HepG2 (cell line): ENCODE data around the gene HOXC5. TPM values are rescaled to one million over a fixed set of nuclear protein-coding genes. Genes with fewer than 3 reads are reported as not detected.

ENCODE experiments used
- ATAC-seq: fragments of 200-7000 bp; cut with Tn5 transposase; 3 replicates; pipeline ENCODE4 v1.9.1; 2020; ENCODE audit warnings: mild to moderate bottlenecking, moderate library complexity
- BruUV-seq: library from RNA; stranded (reverse); fragments of 400-500 nt; replicated peaks from 2 replicates; lab custom pipeline; 2021; lab: Mats Ljungman, UMichigan
- CTCF ChIA-PET: fragments of 300-600 bp; formaldehyde crosslinking; extraction: SDS; loops from one replicate; lab custom pipeline; 2021; ENCODE audit warnings: low total read pairs, inconsistent platforms, low intra/inter-chr PET ratio; lab: Yijun Ruan, JAX
- POLR2A ChIA-PET: fragments of 350-600 bp; sonication (Branson Sonifier 250); formaldehyde crosslinking; loops from one replicate; lab custom pipeline; 2020; ENCODE audit warnings: antibody characterized with exemption, inconsistent platforms; lab: Yijun Ruan, JAX
- DNase-seq: peaks from one replicate; pipeline ENCODE4 v3.0.0-alpha.2; 2015; ENCODE audit warnings: low spot score
- FAIRE-seq: peaks from 3 replicates; lab custom pipeline; 2011; peaks lifted over from hg19 to GRCh38; lab: Jason Lieb, UNC
- H2AFZ ChIP-seq: one replicate; pipeline ENCODE4 v1.6.1; 2011; ENCODE audit warnings: low read length, inconsistent platforms
- H3K27ac ChIP-seq: fragments of 300-600 bp; 3 replicates; pipeline ENCODE4 v1.8.0; 2011; ENCODE audit warnings: mixed run types, mild to moderate bottlenecking, mixed read lengths, low read length, inconsistent platforms; ENCODE audit not compliant: insufficient read depth; ENCODE audit errors: extremely low read length
- H3K27me3 ChIP-seq, 2 experiments: fragments of 200-600 bp in 1 of 2; 2 replicates in 1 of 2; 3 replicates in 1 of 2; pipeline versions ENCODE4 v1.6.0 to v1.8.0; 2011; ENCODE audit warnings: low read length in 2 of 2, mild to moderate bottlenecking in 2 of 2, moderate library complexity in 2 of 2, inconsistent platforms in 1 of 2; ENCODE audit not compliant: insufficient read depth in 2 of 2, control insufficient read depth in 1 of 2
- H3K36me3 ChIP-seq, 2 experiments: fragments of 200-600 bp in 1 of 2; replicated peaks in 1 of 2; 2 replicates in 1 of 2; 3 replicates in 1 of 2; pipeline versions ENCODE4 v1.5.1 to v1.8.0; 2011; ENCODE audit warnings: low read length in 2 of 2, inconsistent platforms in 1 of 2; ENCODE audit not compliant: insufficient read depth in 2 of 2, control insufficient read depth in 1 of 2
- H3K4me1 ChIP-seq: 2 replicates; pipeline ENCODE4 v1.5.1; 2012; ENCODE audit warnings: low read length, inconsistent platforms; ENCODE audit not compliant: insufficient read depth
- H3K4me2 ChIP-seq: 2 replicates; pipeline ENCODE4 v1.6.0; 2011; ENCODE audit warnings: low read depth, low read length, inconsistent platforms
- H3K4me3 ChIP-seq, 3 experiments: fragments of 200-600 bp in 1 of 3; sonication (generic), shearing (Covaris generic) in 1 of 3; replicated peaks in 1 of 3; 2 replicates each; pipeline ENCODE4 v1.5.1; 2011 to 2016; ENCODE audit warnings: low read length in 3 of 3, inconsistent platforms in 2 of 3, low read depth in 2 of 3, mild to moderate bottlenecking in 2 of 3, control low read depth in 1 of 3, mixed read lengths in 1 of 3; ENCODE audit not compliant: insufficient read depth in 1 of 3
- H3K79me2 ChIP-seq: one replicate; pipeline ENCODE4 v1.6.1; 2011; ENCODE audit warnings: low read length, inconsistent platforms; ENCODE audit not compliant: insufficient read depth
- H3K9ac ChIP-seq: 2 replicates; pipeline ENCODE4 v1.6.0; 2011; ENCODE audit warnings: mild to moderate bottlenecking, low read depth, low read length, inconsistent platforms; ENCODE audit not compliant: insufficient read depth
- H3K9me3 ChIP-seq: 2 replicates; pipeline ENCODE4 v1.5.1; 2012; ENCODE audit warnings: mild to moderate bottlenecking, low read length
- H4K20me1 ChIP-seq: 2 replicates; pipeline ENCODE4 v1.6.0; 2011; ENCODE audit warnings: inconsistent platforms, mild to moderate bottlenecking, low read length, moderate library complexity; ENCODE audit not compliant: insufficient read depth
- ELF3 ChIP-seq: IDR thresholded peaks from 2 replicates; pipeline ENCODE4 v1.6.1; 2016; ENCODE audit warnings: missing genetic modification reagents, missing compliant biosample characterization
- GATA4 ChIP-seq: sonication (generic); IDR thresholded peaks from 2 replicates; pipeline ENCODE4 v1.6.1; 2016; ENCODE audit warnings: antibody characterized with exemption, low read depth, borderline replicate concordance
- GPN1 ChIP-seq: sonication (generic); formaldehyde crosslinking; IDR thresholded peaks from 2 replicates; pipeline ENCODE4 v1.5.1; 2020; ENCODE audit warnings: missing genetic modification reagents, borderline replicate concordance
- MXD4 ChIP-seq: IDR thresholded peaks from 2 replicates; pipeline ENCODE4 v1.6.1; 2016; ENCODE audit warnings: mild to moderate bottlenecking, missing biosample characterization, missing genetic modification reagents
- TCF7L2 ChIP-seq: IDR thresholded peaks from 2 replicates; pipeline ENCODE4 v1.6.1; 2011; ENCODE audit warnings: mild to moderate bottlenecking, low read depth, low read length, moderate library complexity
- ZBTB40 ChIP-seq, 2 experiments: fragments of 450-650 bp in 1 of 2; sonication (generic) in 1 of 2; formaldehyde crosslinking in 1 of 2; IDR thresholded peaks; 2 replicates each; pipeline versions ENCODE4 v1.6.1 to v1.8.0; 2016 to 2022; ENCODE audit warnings: antibody characterized with exemption in 1 of 2, mild to moderate bottlenecking in 1 of 2, missing genetic modification reagents in 1 of 2
- ZBTB44 ChIP-seq: sonication (generic); formaldehyde crosslinking; IDR thresholded peaks from 2 replicates; pipeline ENCODE4 v1.4.0; 2020; ENCODE audit warnings: missing genetic modification reagents
- ZNF333 ChIP-seq: sonication (generic); formaldehyde crosslinking; IDR thresholded peaks from 2 replicates; pipeline ENCODE4 v1.4.0; 2020; ENCODE audit warnings: mild to moderate bottlenecking, missing genetic modification reagents, borderline replicate concordance
- ZNF343 ChIP-seq: sonication (generic); formaldehyde crosslinking; IDR thresholded peaks from 2 replicates; pipeline ENCODE4 v1.4.0; 2020; ENCODE audit warnings: mild to moderate bottlenecking, missing genetic modification reagents
- ZNF788 ChIP-seq: sonication (generic); formaldehyde crosslinking; IDR thresholded peaks from 2 replicates; pipeline ENCODE4 v1.5.0; 2020; ENCODE audit warnings: mild to moderate bottlenecking, missing genetic modification reagents, borderline replicate concordance
- WGBS: methylation state at CpG from one replicate; pipeline ENCODE4 v1.1.6; 2017; ENCODE audit warnings: low lambda C conversion rate; 5-methylcytosine and 5-hydroxymethylcytosine counted together
- in situ Hi-C: cut with HindIII; loops from 2 replicates; pipeline ENCODE4 v1.10.0; 2017; ENCODE audit warnings: low pct_unique_long_range_greater_than_20kb; ENCODE audit not compliant: extremely low pct_ligation_motif_present
- intact Hi-C: fragments of 100-400 bp; cut with micrococcal nuclease; formaldehyde crosslinking; loops from one replicate; pipeline ENCODE4 v1.10.0; 2022; ENCODE audit not compliant: unreplicated experiment
- polyA plus RNA-seq, 8 experiments: library from polyadenylated mRNA; depleted of rRNA in 3 of 8; stranded (reverse) in 7 of 8; unstranded in 1 of 8; fragments of >200 nt; fragmentation: Illumina TruSeq in 4 of 8; extraction: Trizol in 4 of 8; gene quantifications; 2 replicates each; pipeline versions ENCODE4 v1.2.1 to v1.2.3, GENCODE V29; 2011 to 2016; ENCODE audit warnings: low read depth in 4 of 8, missing spikeins in 1 of 8, mixed read lengths in 1 of 8; ENCODE audit not compliant: insufficient read depth in 1 of 8
- total RNA-seq, 5 experiments: library from RNA; depleted of rRNA; stranded (reverse); fragments of >200 nt; fragmentation: Illumina TruSeq; extraction: Trizol; gene quantifications; 2 replicates each; pipeline ENCODE4 v1.2.3, GENCODE V29; 2016; ENCODE audit warnings: low read depth in 1 of 5
- TF ChIP-seq, protein P1 (sequence below): sonication (generic); formaldehyde crosslinking; conservative IDR thresholded peaks from 2 replicates; pipeline ENCODE4 v1.8.1; 2023; ENCODE audit warnings: missing genetic modification reagents
- TF ChIP-seq, protein P2 (sequence below): sonication (generic); formaldehyde crosslinking; IDR thresholded peaks from 2 replicates; pipeline ENCODE4 v1.4.0; 2020; ENCODE audit warnings: missing genetic modification reagents

HOXC5 gene
- total and polyA plus RNA-seq, 2 of the 13 experiments (the other 11 are each of a cell fraction or from before 2014, with no cell fraction given): not detected

- no peak overlapping the region for H3K9ac ChIP-seq
- H3K27me3 ChIP-seq: peaks cover 1 to 5% of the 10 kb centered on the region in 2 experiments; a peak in 3 of 5 replicates
- ATAC-seq (no peak), DNase-seq (no peak), FAIRE-seq (no peak)
- H3K79me2 ChIP-seq: no peaks in the 10 kb centered on the region
- no peaks in the 10 kb centered on the region for H4K20me1 ChIP-seq
- no TSS peak for BruUV-seq
- H3K4me2 ChIP-seq: no peak overlapping the region
- no peaks in the 10 kb centered on the region for H3K9me3 ChIP-seq
- intact Hi-C loops: no loop called here
- H3K27ac ChIP-seq: no peak overlapping the region
- POLR2A ChIA-PET: no interaction called here
- H2AFZ ChIP-seq: no peak overlapping the region
- H3K4me3 ChIP-seq: no peak overlapping the region
- CTCF ChIA-PET: no interaction called here
- in situ Hi-C loops: no loop called here
- H3K4me1 ChIP-seq: no peaks in the 10 kb centered on the region
- WGBS: 0% methylated on average over 1 of the region's 1 CpG
- H3K36me3 ChIP-seq: no peaks in the 10 kb centered on the region
- TF ChIP-seq ZNF788 (CRISPR knock-in tag) (no peak), TCF7L2 (no peak), GATA4 (no peak), ZNF343 (no peak), GPN1 (no peak), ZBTB40 (IDR thresholded peaks at IDR 0.05) (no peak), ZBTB40 (CRISPR knock-in tag; IDR thresholded peaks at IDR 0.05) (no peak), MXD4 (CRISPR knock-in tag) (no peak), ZNF333 (no peak), ELF3 (CRISPR knock-in tag) (no peak), ZBTB44 (CRISPR knock-in tag) (no peak)
- TF ChIP-seq, protein P1, sequence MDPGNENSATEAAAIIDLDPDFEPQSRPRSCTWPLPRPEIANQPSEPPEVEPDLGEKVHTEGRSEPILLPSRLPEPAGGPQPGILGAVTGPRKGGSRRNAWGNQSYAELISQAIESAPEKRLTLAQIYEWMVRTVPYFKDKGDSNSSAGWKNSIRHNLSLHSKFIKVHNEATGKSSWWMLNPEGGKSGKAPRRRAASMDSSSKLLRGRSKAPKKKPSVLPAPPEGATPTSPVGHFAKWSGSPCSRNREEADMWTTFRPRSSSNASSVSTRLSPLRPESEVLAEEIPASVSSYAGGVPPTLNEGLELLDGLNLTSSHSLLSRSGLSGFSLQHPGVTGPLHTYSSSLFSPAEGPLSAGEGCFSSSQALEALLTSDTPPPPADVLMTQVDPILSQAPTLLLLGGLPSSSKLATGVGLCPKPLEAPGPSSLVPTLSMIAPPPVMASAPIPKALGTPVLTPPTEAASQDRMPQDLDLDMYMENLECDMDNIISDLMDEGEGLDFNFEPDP (CRISPR knock-in tag): no peak
- TF ChIP-seq, protein P2, sequence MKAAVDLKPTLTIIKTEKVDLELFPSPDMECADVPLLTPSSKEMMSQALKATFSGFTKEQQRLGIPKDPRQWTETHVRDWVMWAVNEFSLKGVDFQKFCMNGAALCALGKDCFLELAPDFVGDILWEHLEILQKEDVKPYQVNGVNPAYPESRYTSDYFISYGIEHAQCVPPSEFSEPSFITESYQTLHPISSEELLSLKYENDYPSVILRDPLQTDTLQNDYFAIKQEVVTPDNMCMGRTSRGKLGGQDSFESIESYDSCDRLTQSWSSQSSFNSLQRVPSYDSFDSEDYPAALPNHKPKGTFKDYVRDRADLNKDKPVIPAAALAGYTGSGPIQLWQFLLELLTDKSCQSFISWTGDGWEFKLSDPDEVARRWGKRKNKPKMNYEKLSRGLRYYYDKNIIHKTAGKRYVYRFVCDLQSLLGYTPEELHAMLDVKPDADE (CRISPR knock-in tag): no peak
These were observed 39.1 kb downstream of the HOXC5 start for GRCh38 chr12:54071942-54072341.
